HepG2 (cell line): Measurements from ENCODE around the gene RCOR3. TPM values are rescaled to one million over a fixed set of nuclear protein-coding genes. Genes with fewer than 3 reads are reported as not detected.
A peak's percentile ranks its signal among the peaks of the same experiment; 100 is the strongest.

Experiments used
- ATAC-seq: fragments of 200-7000 bp; cut with Tn5 transposase; 3 replicates; pipeline ENCODE4 v1.9.1; 2020; ENCODE audit warnings: mild to moderate bottlenecking, moderate library complexity
- BruUV-seq: library from RNA; stranded (reverse); fragments of 400-500 nt; replicated peaks from 2 replicates; lab custom pipeline; 2021; lab: Mats Ljungman, UMichigan
- CTCF ChIA-PET: fragments of 300-600 bp; formaldehyde crosslinking; extraction: SDS; loops from one replicate; lab custom pipeline; 2021; ENCODE audit warnings: low total read pairs, inconsistent platforms, low intra/inter-chr PET ratio; lab: Yijun Ruan, JAX
- POLR2A ChIA-PET: fragments of 350-600 bp; sonication (Branson Sonifier 250); formaldehyde crosslinking; loops from one replicate; lab custom pipeline; 2020; ENCODE audit warnings: antibody characterized with exemption, inconsistent platforms; lab: Yijun Ruan, JAX
- DNase-seq: peaks from one replicate; pipeline ENCODE4 v3.0.0-alpha.2; 2015; ENCODE audit warnings: low spot score
- FAIRE-seq: peaks from 3 replicates; lab custom pipeline; 2011; peaks lifted over from hg19 to GRCh38; lab: Jason Lieb, UNC
- H2AFZ ChIP-seq: one replicate; pipeline ENCODE4 v1.6.1; 2011; ENCODE audit warnings: low read length, inconsistent platforms
- H3K27ac ChIP-seq: fragments of 300-600 bp; 3 replicates; pipeline ENCODE4 v1.8.0; 2011; ENCODE audit warnings: mixed run types, mild to moderate bottlenecking, mixed read lengths, low read length, inconsistent platforms; ENCODE audit not compliant: insufficient read depth; ENCODE audit errors: extremely low read length
- H3K27me3 ChIP-seq, 2 experiments: fragments of 200-600 bp in 1 of 2; 2 replicates in 1 of 2; 3 replicates in 1 of 2; pipeline versions ENCODE4 v1.6.0 to v1.8.0; 2011; ENCODE audit warnings: low read length in 2 of 2, mild to moderate bottlenecking in 2 of 2, moderate library complexity in 2 of 2, inconsistent platforms in 1 of 2; ENCODE audit not compliant: insufficient read depth in 2 of 2, control insufficient read depth in 1 of 2
- H3K36me3 ChIP-seq, 2 experiments: fragments of 200-600 bp in 1 of 2; replicated peaks in 1 of 2; 2 replicates in 1 of 2; 3 replicates in 1 of 2; pipeline versions ENCODE4 v1.5.1 to v1.8.0; 2011; ENCODE audit warnings: low read length in 2 of 2, inconsistent platforms in 1 of 2; ENCODE audit not compliant: insufficient read depth in 2 of 2, control insufficient read depth in 1 of 2
- H3K4me1 ChIP-seq: 2 replicates; pipeline ENCODE4 v1.5.1; 2012; ENCODE audit warnings: low read length, inconsistent platforms; ENCODE audit not compliant: insufficient read depth
- H3K4me2 ChIP-seq: 2 replicates; pipeline ENCODE4 v1.6.0; 2011; ENCODE audit warnings: low read depth, low read length, inconsistent platforms
- H3K4me3 ChIP-seq, 3 experiments: fragments of 200-600 bp in 1 of 3; sonication (generic), shearing (Covaris generic) in 1 of 3; replicated peaks in 1 of 3; 2 replicates each; pipeline ENCODE4 v1.5.1; 2011 to 2016; ENCODE audit warnings: low read length in 3 of 3, inconsistent platforms in 2 of 3, low read depth in 2 of 3, mild to moderate bottlenecking in 2 of 3, control low read depth in 1 of 3, mixed read lengths in 1 of 3; ENCODE audit not compliant: insufficient read depth in 1 of 3
- H3K79me2 ChIP-seq: one replicate; pipeline ENCODE4 v1.6.1; 2011; ENCODE audit warnings: low read length, inconsistent platforms; ENCODE audit not compliant: insufficient read depth
- H3K9ac ChIP-seq: 2 replicates; pipeline ENCODE4 v1.6.0; 2011; ENCODE audit warnings: mild to moderate bottlenecking, low read depth, low read length, inconsistent platforms; ENCODE audit not compliant: insufficient read depth
- H3K9me3 ChIP-seq: 2 replicates; pipeline ENCODE4 v1.5.1; 2012; ENCODE audit warnings: mild to moderate bottlenecking, low read length
- H4K20me1 ChIP-seq: 2 replicates; pipeline ENCODE4 v1.6.0; 2011; ENCODE audit warnings: inconsistent platforms, mild to moderate bottlenecking, low read length, moderate library complexity; ENCODE audit not compliant: insufficient read depth
- ARNT2 ChIP-seq: sonication (generic); formaldehyde crosslinking; IDR thresholded peaks from 2 replicates; pipeline ENCODE4 v1.8.0; 2022; ENCODE audit warnings: mild to moderate bottlenecking, low read depth, missing genetic modification reagents, moderate library complexity
- HNRNPK ChIP-seq: fragments of 200-400 bp; formaldehyde crosslinking; IDR thresholded peaks from 2 replicates; pipeline ENCODE4 v1.6.1; 2018; ENCODE audit warnings: low read length, low read depth, moderate library complexity, mild to moderate bottlenecking; ENCODE audit not compliant: poor library complexity, severe bottlenecking
- KLF13 ChIP-seq: sonication (generic); formaldehyde crosslinking; IDR thresholded peaks from 2 replicates; pipeline ENCODE4 v1.4.0; 2020; ENCODE audit warnings: mild to moderate bottlenecking, missing genetic modification reagents
- MIER3 ChIP-seq: IDR thresholded peaks from 2 replicates; pipeline ENCODE4 v1.6.1; 2016; ENCODE audit warnings: missing compliant biosample characterization, borderline replicate concordance
- NFKB2 ChIP-seq: sonication (generic); formaldehyde crosslinking; IDR thresholded peaks from 2 replicates; pipeline ENCODE4 v1.4.0; 2020; ENCODE audit warnings: missing genetic modification reagents, borderline replicate concordance
- NR3C1 ChIP-seq: sonication (generic); formaldehyde crosslinking; IDR thresholded peaks from 2 replicates; pipeline ENCODE4 v1.4.0; 2020; ENCODE audit warnings: missing genetic modification reagents
- PATZ1 ChIP-seq: sonication (generic); formaldehyde crosslinking; IDR thresholded peaks from 2 replicates; pipeline ENCODE4 v1.4.0; 2020; ENCODE audit warnings: missing genetic modification reagents
- SALL2 ChIP-seq: sonication (generic); formaldehyde crosslinking; IDR thresholded peaks from 2 replicates; pipeline ENCODE4 v1.8.1; 2023; ENCODE audit warnings: mild to moderate bottlenecking, missing genetic modification reagents, inconsistent platforms
- SAP130 ChIP-seq: IDR thresholded peaks from 2 replicates; pipeline ENCODE4 v1.6.1; 2016; ENCODE audit warnings: low read depth
- SNAPC4 ChIP-seq: sonication (generic); formaldehyde crosslinking; IDR thresholded peaks from 2 replicates; pipeline ENCODE4 v1.4.0; 2020; ENCODE audit warnings: mild to moderate bottlenecking, missing genetic modification reagents
- ZNF101 ChIP-seq: sonication (generic); formaldehyde crosslinking; IDR thresholded peaks from 2 replicates; pipeline ENCODE4 v1.4.0; 2020; ENCODE audit warnings: mild to moderate bottlenecking, low read depth, missing genetic modification reagents, borderline replicate concordance
- ZNF17 ChIP-seq: sonication (generic); formaldehyde crosslinking; IDR thresholded peaks from 2 replicates; pipeline ENCODE4 v1.5.0; 2020; ENCODE audit warnings: mild to moderate bottlenecking, missing genetic modification reagents
- ZSCAN21 ChIP-seq: sonication (generic); formaldehyde crosslinking; IDR thresholded peaks from 2 replicates; pipeline ENCODE4 v1.8.0; 2022; ENCODE audit warnings: mild to moderate bottlenecking, missing genetic modification reagents, moderate library complexity, borderline replicate concordance
- ZSCAN25 ChIP-seq: sonication (generic); formaldehyde crosslinking; IDR thresholded peaks from 2 replicates; pipeline ENCODE4 v1.8.0; 2022; ENCODE audit warnings: mild to moderate bottlenecking, missing genetic modification reagents
- WGBS: methylation state at CpG from one replicate; pipeline ENCODE4 v1.1.6; 2017; ENCODE audit warnings: low lambda C conversion rate; 5-methylcytosine and 5-hydroxymethylcytosine counted together
- in situ Hi-C: cut with HindIII; loops from 2 replicates; pipeline ENCODE4 v1.10.0; 2017; ENCODE audit warnings: low pct_unique_long_range_greater_than_20kb; ENCODE audit not compliant: extremely low pct_ligation_motif_present
- intact Hi-C: fragments of 100-400 bp; cut with micrococcal nuclease; formaldehyde crosslinking; loops from one replicate; pipeline ENCODE4 v1.10.0; 2022; ENCODE audit not compliant: unreplicated experiment
- polyA plus RNA-seq, 8 experiments: library from polyadenylated mRNA; depleted of rRNA in 3 of 8; stranded (reverse) in 7 of 8; unstranded in 1 of 8; fragments of >200 nt; fragmentation: Illumina TruSeq in 4 of 8; extraction: Trizol in 4 of 8; gene quantifications; 2 replicates each; pipeline versions ENCODE4 v1.2.1 to v1.2.3, GENCODE V29; 2011 to 2016; ENCODE audit warnings: low read depth in 4 of 8, missing spikeins in 1 of 8, mixed read lengths in 1 of 8; ENCODE audit not compliant: insufficient read depth in 1 of 8
- total RNA-seq, 5 experiments: library from RNA; depleted of rRNA; stranded (reverse); fragments of >200 nt; fragmentation: Illumina TruSeq; extraction: Trizol; gene quantifications; 2 replicates each; pipeline ENCODE4 v1.2.3, GENCODE V29; 2016; ENCODE audit warnings: low read depth in 1 of 5

The RCOR3 gene
- total and polyA plus RNA-seq, 2 of the 13 experiments (the other 11 are each of a cell fraction or from before 2014, with no cell fraction given) = 16.8 to 31.6 TPM

- TF ChIP-seq SNAPC4 (0 out of 2 replicates have a peak, but pooled peaks have one; percentile 59), ZNF17 (0 out of 2 replicates have a peak, but pooled peaks have one; percentile 30), ARNT2 (CRISPR knock-in tag) (no peak), ZSCAN25 (peak; percentile 50; the same call in 1 of the 2 replicates), SAP130 (CRISPR knock-in tag) (peak; percentile 18; the same call in 1 of the 2 replicates), SALL2 (CRISPR knock-in tag) (peak; percentile 43; the same call in 1 of the 2 replicates)
These were observed 833 bp upstream of the RCOR3 start (continued) for GRCh38 chr1:211258310-211258755.

- H3K9ac ChIP-seq = peak overlapping the region; percentile 94
- TF ChIP-seq KLF13 (no peak), NR3C1 (CRISPR knock-in tag) (no peak), ZNF101 (no peak), NFKB2 (CRISPR knock-in tag) (no peak), MIER3 (CRISPR knock-in tag) (no peak), PATZ1 (CRISPR knock-in tag) (peak; percentile 60; the same call in 1 of the 2 replicates), HNRNPK (peak; percentile 93), ZSCAN21 (CRISPR knock-in tag) (no peak)
These were observed 516 bp downstream of the RCOR3 start for GRCh38 chr1:211259638-211260126.

More at GRCh38 chr1:211259638-211260126, 516 bp downstream of the RCOR3 start:
- Histone ChIP-seq H4K20me1 (0 out of 2 replicates have a peak, but pooled peaks cover 2% of the 10 kb centered on the region), H3K79me2 (peaks cover 14% of the 10 kb centered on the region), H3K4me3 (peak overlapping the region; percentile 93 to 97 (median 94)), H3K36me3 (no peaks in the 10 kb centered on the region), H3K27ac (peak overlapping the region; percentile 98), H3K4me2 (peak overlapping the region; percentile 85), H2AFZ (no peak overlapping the region), H3K9me3 (no peaks in the 10 kb centered on the region), H3K27me3 (no peaks in the 10 kb centered on the region; a peak in 1 of 5 replicates), H3K4me1 (peaks cover 26% of the 10 kb centered on the region; the same call in 1 of the 2 replicates)
- ChIA-PET CTCF (no interaction called here), POLR2A (interaction anchor here (1.0 to 2.2 kb wide), 2 partner anchors 10 to 350 kb away, joined by 3 to 6 read pairs; no protein-coding TSS in a partner anchor)
- FAIRE-seq (no peak), ATAC-seq (peak; percentile 26), DNase-seq (peak; percentile 24)
- intact Hi-C loops (loop anchor here (5.0 to 10.0 kb wide), 3 partner anchors 63 to 887 kb away; partner anchors contain the start of gene KCNH1), in situ Hi-C loops (no loop called here)
- no TSS peak for BruUV-seq
- WGBS = 5% methylated on average over 20 of the region's 39 CpGs
